A549 (cell line): Measurements from ENCODE around the gene ARMH1. TPM values are rescaled to one million over a fixed set of nuclear protein-coding genes. Genes with fewer than 3 reads are reported as not detected.

Experiments used
- ATAC-seq, 2 experiments: fragments of 200-7000 bp in 1 of 2; fragments of >200 bp in 1 of 2; cut with Nextera tagmentation in 1 of 2; cut with Tn5 transposase in 1 of 2; 3 replicates each; pipeline versions ENCODE4 v1.8.0 to v1.9.1; 2018 to 2020; ENCODE audit warnings: mild to moderate bottlenecking in 1 of 2, moderate library complexity in 1 of 2
- CTCF ChIA-PET: fragments of 300-600 bp; sonication (Branson Sonifier 250); formaldehyde crosslinking; extraction: SDS; loops from one replicate; lab custom pipeline; 2021; ENCODE audit warnings: antibody characterized with exemption, inconsistent platforms; lab: Yijun Ruan, JAX
- POLR2A ChIA-PET: fragments of 350-600 bp; formaldehyde crosslinking; extraction: SDS; loops from one replicate; lab custom pipeline; 2021; ENCODE audit warnings: antibody characterized with exemption, inconsistent platforms; lab: Yijun Ruan, JAX
- DNase-seq, 2 experiments: peaks; one replicate each; pipeline versions ENCODE4 v3.0.0 to v3.0.0-alpha.2; 2011 to 2016; ENCODE audit warnings: low read depth in 1 of 2, low spot score in 1 of 2
- FAIRE-seq: peaks from 2 replicates; lab custom pipeline; 2011; peaks lifted over from hg19 to GRCh38; lab: Jason Lieb, UNC
- H3K27ac ChIP-seq, 2 experiments: fragments of >200 bp; sonication (Bioruptor Twin); formaldehyde crosslinking; 3 replicates each; pipeline ENCODE4 v1.5.1; 2016 to 2017
- H3K4me1 ChIP-seq: fragments of >200 bp; sonication (Bioruptor Twin); formaldehyde crosslinking; 3 replicates; pipeline ENCODE4 v1.6.1; 2016
- H3K4me2 ChIP-seq: fragments of >200 bp; sonication (Bioruptor Twin); formaldehyde crosslinking; 3 replicates; pipeline ENCODE4 v1.6.1; 2016
- H3K4me3 ChIP-seq: fragments of >200 bp; sonication (Bioruptor Twin); formaldehyde crosslinking; 3 replicates; pipeline ENCODE4 v1.5.1; 2016
- H3K9me3 ChIP-seq: fragments of >200 bp; sonication (Bioruptor Twin); formaldehyde crosslinking; 3 replicates; pipeline ENCODE4 v1.6.1; 2016
- ATOH8 ChIP-seq: fragments of 250-450 bp; sonication (Bioruptor Pico); IDR thresholded peaks from 2 replicates; pipeline ENCODE4 v1.5.0; 2020; ENCODE audit warnings: low read depth, mild to moderate bottlenecking, moderate library complexity
- BCL3 ChIP-seq: fragments of >200 bp; sonication (Bioruptor Twin); formaldehyde crosslinking; IDR thresholded peaks from 3 replicates; pipeline ENCODE4 v1.6.1; 2016
- CEBPB ChIP-seq, 2 experiments: fragments of >200 bp in 1 of 2; sonication (Bioruptor Twin) in 1 of 2; formaldehyde crosslinking in 1 of 2; IDR thresholded peaks; 2 replicates each; pipeline ENCODE4 v1.6.1; 2012 to 2016
- CHD4 ChIP-seq: fragments of 200-600 bp; sonication (generic); IDR thresholded peaks from 2 replicates; pipeline ENCODE4 v1.6.1; 2016; ENCODE audit warnings: antibody characterized with exemption, mild to moderate bottlenecking, borderline replicate concordance
- E2F6 ChIP-seq: IDR thresholded peaks from 2 replicates; pipeline ENCODE4 v1.6.1; 2012; ENCODE audit warnings: low read depth, borderline replicate concordance
- EHMT2 ChIP-seq: fragments of 200-600 bp; sonication (generic); IDR thresholded peaks from 2 replicates; pipeline ENCODE4 v1.6.1; 2016; ENCODE audit warnings: antibody characterized with exemption, low read depth, mild to moderate bottlenecking, moderate library complexity
- EP300 ChIP-seq, 2 experiments: fragments of >200 bp; sonication (Bioruptor Twin); formaldehyde crosslinking; IDR thresholded peaks; 2 replicates in 1 of 2; 3 replicates in 1 of 2; pipeline ENCODE4 v1.6.1; 2016 to 2017
- FOSL2 ChIP-seq, 2 experiments: fragments of 450-650 bp in 1 of 2; fragments of >200 bp in 1 of 2; sonication (Bioruptor Twin) in 1 of 2; formaldehyde crosslinking; IDR thresholded peaks; 2 replicates each; pipeline versions ENCODE4 v1.5.0 to v1.6.1; 2016 to 2020; ENCODE audit warnings: mild to moderate bottlenecking in 1 of 2, moderate library complexity in 1 of 2
- GATA3 ChIP-seq: IDR thresholded peaks from 2 replicates; pipeline ENCODE4 v1.6.1; 2012; ENCODE audit warnings: borderline replicate concordance
- HEYL ChIP-seq: fragments of 250-450 bp; sonication (Bioruptor Pico); IDR thresholded peaks from 2 replicates; pipeline ENCODE4 v1.8.0; 2021; ENCODE audit warnings: mild to moderate bottlenecking, moderate library complexity
- HOXA7 ChIP-seq: fragments of 250-450 bp; sonication (Bioruptor Pico); IDR thresholded peaks from 2 replicates; pipeline ENCODE4 v1.5.0; 2020; ENCODE audit warnings: mild to moderate bottlenecking, moderate library complexity
- HOXB13 ChIP-seq: fragments of 250-450 bp; sonication (Bioruptor Pico); IDR thresholded peaks from 2 replicates; pipeline ENCODE4 v1.5.0; 2020; ENCODE audit warnings: low read depth, mild to moderate bottlenecking, moderate library complexity
- JUN ChIP-seq, 2 experiments: fragments of >200 bp; sonication (Bioruptor Twin); formaldehyde crosslinking; IDR thresholded peaks; 2 replicates in 1 of 2; 3 replicates in 1 of 2; pipeline ENCODE4 v1.6.1; 2016 to 2017
- JUNB ChIP-seq: fragments of >200 bp; sonication (Bioruptor Twin); formaldehyde crosslinking; IDR thresholded peaks from 2 replicates; pipeline ENCODE4 v1.6.1; 2016
- KDM5A ChIP-seq: fragments of 200-600 bp; sonication (generic); IDR thresholded peaks from 2 replicates; pipeline ENCODE4 v1.6.1; 2016; ENCODE audit warnings: antibody characterized with exemption, mild to moderate bottlenecking
- MAZ ChIP-seq: fragments of 150-350 bp; IDR thresholded peaks from 2 replicates; pipeline ENCODE4 v1.6.1; 2014; ENCODE audit warnings: antibody characterized with exemption, low read depth, low read length, borderline replicate concordance
- PBX3 ChIP-seq: IDR thresholded peaks from 2 replicates; pipeline ENCODE4 v1.6.1; 2012
- POLR2AphosphoS2 ChIP-seq: conservative IDR thresholded peaks from 2 replicates; pipeline ENCODE4 v1.6.1; 2012; ENCODE audit warnings: low read length, improper control_type of control experiment, inconsistent platforms
- RAD21 ChIP-seq, 2 experiments: fragments of >200 bp in 1 of 2; sonication (Bioruptor Twin) in 1 of 2; formaldehyde crosslinking in 1 of 2; IDR thresholded peaks in 1 of 2; conservative IDR thresholded peaks in 1 of 2; 2 replicates in 1 of 2; 3 replicates in 1 of 2; pipeline ENCODE4 v1.6.1; 2012 to 2018; ENCODE audit warnings: inconsistent platforms in 1 of 2
- RARB ChIP-seq: fragments of 250-450 bp; sonication (Bioruptor Pico); IDR thresholded peaks from 2 replicates; pipeline ENCODE4 v1.8.0; 2021; ENCODE audit warnings: mild to moderate bottlenecking, moderate library complexity
- RCOR1 ChIP-seq: fragments of 150-350 bp; IDR thresholded peaks from 2 replicates; pipeline ENCODE4 v1.6.1; 2014; ENCODE audit warnings: antibody characterized with exemption, low read length, low read depth
- REST ChIP-seq: fragments of 200-600 bp; sonication (generic); IDR thresholded peaks from 2 replicates; pipeline ENCODE4 v1.6.1; 2016; ENCODE audit warnings: antibody characterized with exemption, mild to moderate bottlenecking, moderate library complexity
- RFX5 ChIP-seq: fragments of 450-650 bp; IDR thresholded peaks from 2 replicates; pipeline ENCODE4 v1.7.1; 2014; ENCODE audit warnings: antibody characterized with exemption, mild to moderate bottlenecking, moderate library complexity
- SMC3 ChIP-seq: fragments of >200 bp; sonication (Bioruptor Twin); formaldehyde crosslinking; IDR thresholded peaks from 3 replicates; pipeline ENCODE4 v1.6.1; 2018; ENCODE audit warnings: inconsistent platforms
- SREBF2 ChIP-seq: fragments of 450-650 bp; IDR thresholded peaks from 2 replicates; pipeline ENCODE4 v1.6.1; 2014; ENCODE audit warnings: mild to moderate bottlenecking, moderate library complexity
- ZFP36 ChIP-seq: fragments of 450-650 bp; IDR thresholded peaks from 2 replicates; pipeline ENCODE4 v1.6.1; 2014; ENCODE audit warnings: borderline replicate concordance; ENCODE audit not compliant: partially characterized antibody
- WGBS: methylation state at CpG from one replicate; pipeline ENCODE4 v1.1.6; 2017; ENCODE audit errors: missing lambda C conversion rate; 5-methylcytosine and 5-hydroxymethylcytosine counted together
- polyA plus RNA-seq, 4 experiments: library from polyadenylated mRNA; depleted of rRNA in 3 of 4; stranded (reverse); fragments of >200 nt; fragmentation: RNase III in 1 of 4; extraction: RNeasy Plus Mini Kit Qiagen cat#74134 plus additional on column Dnase treatment in 1 of 4; gene quantifications; 2 replicates in 3 of 4; 3 replicates in 1 of 4; pipeline ENCODE4 v1.2.3, GENCODE V29; 2011 to 2017

ARMH1 gene
- polyA plus RNA-seq, 2 of the 4 experiments (the other 2 are of a cell fraction): 2.4 to 2.7 TPM

- 89% methylated on average over 8 of the region's 8 CpGs for WGBS
- CTCF ChIA-PET: interaction anchor here (1.1 to 5.6 kb wide), 11 partner anchors 12 to 645 kb away, joined by 3 to 119 read pairs (median 13); partner anchors contain the start of genes ARMH1 and TMEM53
- Histone ChIP-seq H3K4me1 (no peaks in the 10 kb centered on the region), H3K27ac (no peak overlapping the region), H3K4me2 (no peak overlapping the region), H3K9me3 (no peaks in the 10 kb centered on the region), H3K4me3 (no peak overlapping the region)
- POLR2A ChIA-PET: interaction anchor here (0.6 kb wide), 1 partner anchor 438 kb away, joined by 3 read pairs; the partner anchor contains the start of gene DMAP1
- FAIRE-seq (no peak), DNase-seq (no peak), ATAC-seq (no peak)
- TF ChIP-seq ATOH8 (CRISPR knock-in tag): no peak
- TF ChIP-seq RAD21 (conservative IDR thresholded peaks at IDR 0.05 in 1 of 2, IDR thresholded peaks at IDR 0.05 in 1 of 2): no peak
- TF ChIP-seq RCOR1: no peak
- no peak for TF ChIP-seq CEBPB (IDR thresholded peaks at IDR 0.05)
- no peak for TF ChIP-seq HEYL (CRISPR knock-in tag)
- no peak for TF ChIP-seq ZFP36
- TF ChIP-seq SREBF2: no peak
- no peak for TF ChIP-seq EHMT2
- no peak for TF ChIP-seq PBX3
- no peak for TF ChIP-seq EP300 (IDR thresholded peaks at IDR 0.05)
- no peak for TF ChIP-seq POLR2AphosphoS2
- TF ChIP-seq HOXB13 (CRISPR knock-in tag): no peak
- TF ChIP-seq JUNB: no peak
- TF ChIP-seq RFX5: no peak
- TF ChIP-seq GATA3: no peak
These were observed 23.4 kb upstream of the ARMH1 start for GRCh38 chr1:44651069-44651468.

GRCh38 chr1:44652445-44653106, 21.9 kb upstream of the ARMH1 start:
- Histone ChIP-seq H3K4me2 (no peak overlapping the region), H3K27ac (no peak overlapping the region), H3K4me3 (no peak overlapping the region), H3K4me1 (no peaks in the 10 kb centered on the region), H3K9me3 (no peaks in the 10 kb centered on the region)
- DNase-seq: peak; percentile 60 to 65
- FAIRE-seq: no peak
- 37% methylated on average over 6 of the region's 7 CpGs for WGBS
- ATAC-seq: peak; percentile 77 to 93
- CTCF ChIA-PET: interaction anchor here (0.6 to 5.6 kb wide), 53 partner anchors 8 to 889 kb away, joined by 3 to 119 read pairs (median 4); partner anchors contain the start of genes ARMH1, DMAP1 and TMEM53
- POLR2A ChIA-PET: interaction anchor here (0.5 to 1.3 kb wide), 6 partner anchors 21 to 665 kb away, joined by 3 to 9 read pairs (median 4); partner anchors contain the start of gene TMEM53
- TF ChIP-seq HOXA7 (CRISPR knock-in tag) (no peak), HOXB13 (CRISPR knock-in tag) (no peak), E2F6 (no peak), ATOH8 (CRISPR knock-in tag) (no peak), CHD4 (no peak), RARB (no peak), POLR2AphosphoS2 (no peak), MAZ (no peak), FOSL2 (IDR thresholded peaks at IDR 0.05) (no peak), FOSL2 (CRISPR knock-in tag; IDR thresholded peaks at IDR 0.05) (no peak), SMC3 (peak; percentile 54; the same call in 2 of the 3 replicates), REST (no peak), BCL3 (no peak), CEBPB (IDR thresholded peaks at IDR 0.05) (no peak), KDM5A (no peak), JUN (IDR thresholded peaks at IDR 0.05) (no peak)
